Kidney epithelial cell (primary cell): Measurements from ENCODE around the gene ZNF236. TPM values are rescaled to one million over a fixed set of nuclear protein-coding genes. Genes with fewer than 3 reads are reported as not detected.
A peak's percentile ranks its signal among the peaks of the same experiment; 100 is the strongest.

ENCODE experiments used
- DNase-seq: peaks from one replicate; pipeline ENCODE4 v3.0.0-alpha.2; 2010; ENCODE audit warnings: low read depth
- H3K27me3 ChIP-seq: 2 replicates; pipeline ENCODE4 v1.6.0; 2011; ENCODE audit warnings: low read length; ENCODE audit not compliant: control insufficient read depth, insufficient read depth
- H3K36me3 ChIP-seq: 2 replicates; pipeline ENCODE4 v1.5.1; 2011; ENCODE audit warnings: low read length; ENCODE audit not compliant: control insufficient read depth, insufficient read depth
- H3K4me3 ChIP-seq: 2 replicates; pipeline ENCODE4 v1.5.1; 2011; ENCODE audit warnings: low read depth, mild to moderate bottlenecking, control low read depth, low read length
- total RNA-seq: library from RNA; depleted of rRNA; stranded (reverse); fragments of >200 nt; gene quantifications from 2 replicates; pipeline ENCODE4 v1.2.3, GENCODE V29; 2015
- TF ChIP-seq, protein P1 (sequence below): IDR thresholded peaks from 2 replicates; pipeline ENCODE4 v1.5.1; 2011; ENCODE audit warnings: mild to moderate bottlenecking, moderate library complexity, low read length, control low read depth, inconsistent platforms; ENCODE audit not compliant: insufficient read depth, poor library complexity, severe bottlenecking

The ZNF236 gene
- total RNA-seq, 1 donor from 2014 or later = 7.8 TPM

DNA sequence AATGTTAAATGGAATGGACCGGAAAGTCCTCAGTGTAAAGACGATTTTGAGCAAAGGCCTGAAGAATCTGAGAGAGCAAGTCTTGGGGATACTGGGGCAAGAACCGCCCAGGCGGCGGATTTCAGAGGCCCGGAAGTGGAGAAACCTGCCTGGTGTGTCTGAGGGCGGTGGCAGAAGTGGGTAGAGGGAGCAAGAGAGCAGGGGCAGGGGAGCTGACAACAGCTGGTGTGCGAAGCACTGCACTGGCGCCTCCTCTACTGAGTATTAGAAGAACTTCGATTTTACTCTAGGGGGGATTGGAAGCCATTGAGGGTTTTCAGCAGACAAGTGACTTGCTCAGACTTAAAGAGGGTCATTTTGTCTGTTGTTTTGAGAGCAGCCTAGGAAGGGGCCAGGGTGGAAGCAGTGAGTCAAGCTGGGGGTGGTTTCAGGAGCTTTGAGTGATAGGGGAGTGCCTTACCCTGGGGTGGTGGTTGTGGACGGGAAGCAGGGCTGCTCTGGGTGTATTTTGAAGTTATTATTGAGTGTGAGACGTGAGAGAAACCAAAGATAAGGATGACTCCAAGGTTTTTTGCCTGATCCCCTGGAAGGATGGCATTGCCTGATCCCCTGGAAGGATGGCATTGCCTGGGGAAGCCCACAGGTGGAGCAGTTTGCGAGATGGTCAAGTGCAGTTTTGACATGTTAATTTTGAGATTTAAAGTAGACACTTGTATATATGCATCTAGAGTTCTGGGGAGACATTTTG, 52.5 kb downstream of the ZNF236 start:
- Histone ChIP-seq H3K4me3 (no peak overlapping the region), H3K27me3 (no peaks in the 10 kb centered on the region), H3K36me3 (no peaks in the 10 kb centered on the region)
- TF ChIP-seq, protein P1, sequence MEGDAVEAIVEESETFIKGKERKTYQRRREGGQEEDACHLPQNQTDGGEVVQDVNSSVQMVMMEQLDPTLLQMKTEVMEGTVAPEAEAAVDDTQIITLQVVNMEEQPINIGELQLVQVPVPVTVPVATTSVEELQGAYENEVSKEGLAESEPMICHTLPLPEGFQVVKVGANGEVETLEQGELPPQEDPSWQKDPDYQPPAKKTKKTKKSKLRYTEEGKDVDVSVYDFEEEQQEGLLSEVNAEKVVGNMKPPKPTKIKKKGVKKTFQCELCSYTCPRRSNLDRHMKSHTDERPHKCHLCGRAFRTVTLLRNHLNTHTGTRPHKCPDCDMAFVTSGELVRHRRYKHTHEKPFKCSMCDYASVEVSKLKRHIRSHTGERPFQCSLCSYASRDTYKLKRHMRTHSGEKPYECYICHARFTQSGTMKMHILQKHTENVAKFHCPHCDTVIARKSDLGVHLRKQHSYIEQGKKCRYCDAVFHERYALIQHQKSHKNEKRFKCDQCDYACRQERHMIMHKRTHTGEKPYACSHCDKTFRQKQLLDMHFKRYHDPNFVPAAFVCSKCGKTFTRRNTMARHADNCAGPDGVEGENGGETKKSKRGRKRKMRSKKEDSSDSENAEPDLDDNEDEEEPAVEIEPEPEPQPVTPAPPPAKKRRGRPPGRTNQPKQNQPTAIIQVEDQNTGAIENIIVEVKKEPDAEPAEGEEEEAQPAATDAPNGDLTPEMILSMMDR = no peak
- no peak for DNase-seq

DNA sequence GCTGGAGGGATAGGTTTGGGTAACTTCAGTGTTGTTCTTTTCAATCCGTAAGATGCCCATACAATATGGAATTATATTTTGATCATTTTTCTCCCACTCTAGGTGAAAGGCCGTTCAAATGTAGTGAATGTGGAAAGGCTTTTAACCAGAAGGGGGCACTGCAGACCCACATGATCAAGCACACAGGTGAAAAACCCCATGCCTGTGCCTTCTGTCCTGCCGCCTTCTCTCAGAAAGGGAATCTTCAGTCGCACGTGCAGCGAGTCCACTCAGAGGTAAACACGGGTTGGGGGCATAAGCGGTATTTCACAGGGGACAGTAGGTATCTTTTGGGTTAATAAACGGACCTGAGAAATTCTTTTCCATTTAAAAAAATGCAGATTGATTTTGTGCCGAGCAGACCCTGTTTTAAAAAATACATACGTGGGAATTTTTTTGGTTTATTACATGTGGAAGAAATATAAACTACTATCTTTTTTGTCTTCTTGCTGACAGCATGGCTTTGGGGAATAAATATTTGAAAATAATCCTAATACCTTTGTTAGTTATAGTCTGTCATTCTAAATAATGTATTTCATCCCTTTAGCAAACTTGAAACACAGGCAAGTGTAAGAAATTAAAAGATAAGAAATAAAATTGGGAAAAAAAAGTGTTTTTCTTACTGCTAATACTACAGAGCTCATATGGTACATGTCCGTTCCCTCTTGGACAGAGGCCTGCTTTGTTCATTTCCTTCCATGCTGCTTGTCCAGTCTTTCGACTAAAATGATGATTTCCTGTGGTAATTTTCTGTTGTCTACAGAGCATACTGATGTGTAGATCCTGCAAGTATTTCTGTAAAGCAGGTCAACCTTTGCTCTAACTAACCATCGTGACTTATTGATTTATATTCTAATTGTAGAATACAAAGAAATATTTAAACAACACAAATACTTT, 53.3 kb downstream of the ZNF236 start:
- Histone ChIP-seq H3K4me3 (no peak overlapping the region), H3K36me3 (no peaks in the 10 kb centered on the region), H3K27me3 (no peaks in the 10 kb centered on the region)
- TF ChIP-seq, protein P1 = peak; percentile 70
- no peak for DNase-seq

DNA sequence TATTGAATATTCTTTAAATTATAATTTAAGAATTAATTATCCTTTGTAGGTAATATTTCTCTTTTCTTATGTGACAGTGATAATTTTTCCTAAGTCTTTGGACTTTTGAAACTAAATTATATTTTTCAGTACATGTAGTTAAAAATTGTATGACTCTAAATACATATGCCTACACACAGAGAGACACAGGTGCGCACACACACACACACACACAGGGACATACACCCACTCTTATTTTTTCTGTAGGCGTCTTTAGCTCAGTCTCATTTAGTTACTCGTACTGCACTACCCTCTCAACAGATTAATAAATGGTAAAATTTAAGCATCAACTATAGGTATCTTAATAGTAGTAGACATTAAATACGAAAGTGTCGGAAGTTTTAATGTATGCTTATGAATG, 56.1 kb downstream of the ZNF236 start:
- Histone ChIP-seq H3K27me3 (no peaks in the 10 kb centered on the region), H3K36me3 (no peaks in the 10 kb centered on the region), H3K4me3 (no peak overlapping the region)
- DNase-seq = no peak
- TF ChIP-seq, protein P1 = no peak

DNA sequence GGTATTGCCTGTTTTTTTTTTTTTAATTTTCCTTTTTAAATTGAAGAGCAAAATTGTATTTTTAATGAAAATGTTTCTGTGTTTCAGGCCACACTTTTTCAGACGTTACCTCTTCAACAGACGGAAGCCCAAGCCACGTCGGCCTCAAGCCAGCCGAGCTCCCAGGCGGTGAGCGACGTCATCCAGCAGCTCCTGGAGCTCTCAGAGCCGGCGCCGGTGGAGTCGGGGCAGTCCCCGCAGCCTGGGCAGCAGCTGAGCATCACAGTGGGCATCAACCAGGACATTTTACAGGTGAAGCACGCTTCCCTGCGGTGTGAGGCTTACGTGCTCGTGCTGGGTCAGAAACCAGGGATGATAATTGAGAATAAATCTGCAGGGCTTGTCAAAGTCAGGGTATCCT, 57.7 kb downstream of the ZNF236 start:
- H3K36me3 ChIP-seq = no peaks in the 10 kb centered on the region
- TF ChIP-seq, protein P1 = no peak
- H3K27me3 ChIP-seq = no peaks in the 10 kb centered on the region
- no peak overlapping the region for H3K4me3 ChIP-seq
- DNase-seq = no peak

DNA sequence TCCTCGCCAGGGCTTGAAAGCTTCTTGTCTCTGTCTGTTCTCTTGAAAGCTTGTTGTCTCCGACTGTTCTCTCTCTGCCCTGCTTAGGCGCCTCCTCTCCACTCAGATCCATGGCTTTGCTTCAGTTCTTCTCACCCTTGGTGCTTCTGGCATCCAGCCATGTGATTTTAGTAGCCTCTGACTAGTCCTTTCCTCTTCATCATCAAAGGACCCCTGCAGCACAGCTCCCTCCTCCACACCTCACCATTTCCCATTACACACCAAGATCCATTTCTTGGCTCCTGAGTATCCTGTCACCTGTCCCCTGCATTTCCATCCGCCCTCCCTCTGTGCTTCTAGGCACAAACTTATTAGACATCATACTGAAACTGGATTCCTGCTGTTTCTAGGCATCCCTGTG, 59.4 kb downstream of the ZNF236 start:
- Histone ChIP-seq H3K4me3 (no peak overlapping the region), H3K36me3 (no peaks in the 10 kb centered on the region)
- TF ChIP-seq, protein P1 = no peak

More for the DNA sequence above, 59.4 kb downstream of the ZNF236 start:
- no peak for DNase-seq
- H3K27me3 ChIP-seq = no peaks in the 10 kb centered on the region
